Activated naive CD4-positive, alpha-beta T cell treated with anti-CD3 and anti-CD28 coated beads for 36 hours (primary cell): Measurements from ENCODE around the gene HBEGF. TPM values are rescaled to one million over a fixed set of nuclear protein-coding genes. Genes with fewer than 3 reads are reported as not detected.

Experiments used
- CTCF ChIA-PET: fragments of 350-600 bp; sonication (Branson Sonifier 250); formaldehyde crosslinking; loops from one replicate; lab custom pipeline; 2021; ENCODE audit warnings: antibody characterized with exemption; lab: Charles Lee
- DNase-seq: peaks from one replicate; pipeline ENCODE4 v3.0.0-alpha.2; 2020
- H3K27ac Mint-ChIP-seq: one replicate; pipeline ENCODE4 v1.8.0; 2021; ENCODE audit warnings: mild to moderate bottlenecking, mixed read lengths
- H3K27me3 Mint-ChIP-seq: one replicate; pipeline ENCODE4 v1.8.0; 2021; ENCODE audit warnings: low read depth, mixed read lengths
- H3K36me3 Mint-ChIP-seq: one replicate; pipeline ENCODE4 v1.8.0; 2021; ENCODE audit warnings: low read depth, mixed read lengths
- H3K4me1 Mint-ChIP-seq: one replicate; pipeline ENCODE4 v1.8.0; 2021; ENCODE audit warnings: low read depth, mixed read lengths
- H3K4me3 Mint-ChIP-seq: one replicate; pipeline ENCODE4 v1.8.0; 2021; ENCODE audit warnings: mild to moderate bottlenecking, moderate library complexity, mixed read lengths
- H3K9me3 Mint-ChIP-seq: one replicate; pipeline ENCODE4 v1.8.0; 2021; ENCODE audit warnings: mixed read lengths
- intact Hi-C: fragments of 100-400 bp; cut with micrococcal nuclease; formaldehyde crosslinking; loops from one replicate; pipeline ENCODE4 v1.15.1; 2023
- total RNA-seq, 2 experiments: library from RNA; stranded (reverse); gene quantifications; one replicate each; pipeline ENCODE4 v1.2.3, GENCODE V29; 2021

The HBEGF gene
- total RNA-seq, 2 experiments from 2014 or later = 8.7 to 9.1 TPM

GRCh38 chr5:140360101-140360500 lies 13.7 kb upstream of the HBEGF start, which contains the start of gene SLC4A9:
Gene SLC4A9 (plus strand): TSS chr5:140360194. CDS start chr5:140360237, 43 bp downstream.
- H3K9me3 Mint-ChIP-seq = no peaks in the 10 kb centered on the region
- intact Hi-C loops = no loop called here
- peaks cover 9% of the 10 kb centered on the region for H3K4me1 Mint-ChIP-seq
- peaks cover 3% of the 10 kb centered on the region for H3K27me3 Mint-ChIP-seq
- no peak within 1 kb of the TSS for H3K4me3 Mint-ChIP-seq
- no peak within 1 kb of the TSS for H3K27ac Mint-ChIP-seq
- DNase-seq = no peak
- CTCF ChIA-PET = interaction anchor here (0.7 to 8.8 kb wide), 7 partner anchors 8 to 359 kb away, joined by 3 to 127 read pairs (median 8); partner anchors contain the start of gene HBEGF
- H3K36me3 Mint-ChIP-seq = no peaks in the 10 kb centered on the region

- intact Hi-C loops = loop anchor here (5.0 kb wide), 1 partner anchor 287 kb away; no protein-coding TSS in a partner anchor
- DNase-seq = no peak
- no peaks in the 10 kb centered on the region for H3K9me3 Mint-ChIP-seq
- no peaks in the 10 kb centered on the region for H3K36me3 Mint-ChIP-seq
- CTCF ChIA-PET = interaction anchor here (0.7 to 8.8 kb wide), 14 partner anchors 8 to 361 kb away, joined by 3 to 127 read pairs (median 4); no protein-coding TSS in a partner anchor
- peaks cover 9% of the 10 kb centered on the region for H3K4me1 Mint-ChIP-seq
- H3K27ac Mint-ChIP-seq = no peak overlapping the region
- peaks cover 3% of the 10 kb centered on the region for H3K27me3 Mint-ChIP-seq
- H3K4me3 Mint-ChIP-seq = no peak overlapping the region
These were observed 12.4 kb upstream of the HBEGF start for GRCh38 chr5:140358738-140359310.

GRCh38 chr5:140357726-140358093 lies 11.3 kb upstream of the HBEGF start:
- intact Hi-C loops = loop anchor here (1.0 to 5.0 kb wide), 4 partner anchors 113 to 285 kb away; no protein-coding TSS in a partner anchor
- peak; percentile 85 for DNase-seq
- H3K27ac Mint-ChIP-seq = no peak overlapping the region
- H3K36me3 Mint-ChIP-seq = no peaks in the 10 kb centered on the region
- H3K4me3 Mint-ChIP-seq = peak overlapping the region; percentile 56
- H3K9me3 Mint-ChIP-seq = no peaks in the 10 kb centered on the region
- H3K4me1 Mint-ChIP-seq = peaks cover 8% of the 10 kb centered on the region
- H3K27me3 Mint-ChIP-seq = peaks cover 3% of the 10 kb centered on the region
- CTCF ChIA-PET = interaction anchor here (1.2 to 8.8 kb wide), 4 partner anchors 9 to 122 kb away, joined by 4 to 127 read pairs (median 8); no protein-coding TSS in a partner anchor

- no peak for DNase-seq
- CTCF ChIA-PET = interaction anchor here (0.6 to 17.3 kb wide), 2 partner anchors 105 to 116 kb away, joined by 3 to 634 read pairs; no protein-coding TSS in a partner anchor
- H3K27ac Mint-ChIP-seq = no peak overlapping the region
- intact Hi-C loops = loop anchor here (1.0 to 5.0 kb wide), 4 partner anchors 113 to 285 kb away; no protein-coding TSS in a partner anchor
- H3K36me3 Mint-ChIP-seq = no peaks in the 10 kb centered on the region
- H3K4me3 Mint-ChIP-seq = peak overlapping the region; percentile 56
- H3K4me1 Mint-ChIP-seq = peaks cover 8% of the 10 kb centered on the region
- peaks cover 3% of the 10 kb centered on the region for H3K27me3 Mint-ChIP-seq
- no peaks in the 10 kb centered on the region for H3K9me3 Mint-ChIP-seq
These were observed 10.7 kb upstream of the HBEGF start for GRCh38 chr5:140356853-140357725.

- Mint-ChIP-seq H3K4me1 (peaks cover 12% of the 10 kb centered on the region), H3K4me3 (no peak overlapping the region), H3K27me3 (peaks cover 10% of the 10 kb centered on the region), H3K27ac (no peak overlapping the region), H3K9me3 (no peaks in the 10 kb centered on the region), H3K36me3 (no peaks in the 10 kb centered on the region)
- CTCF ChIA-PET = interaction anchor here (0.6 to 17.3 kb wide), 9 partner anchors 8 to 192 kb away, joined by 3 to 634 read pairs (median 3); partner anchors contain the start of gene PFDN1
- intact Hi-C loops = loop anchor here (5.0 kb wide), 1 partner anchor 283 kb away; no protein-coding TSS in a partner anchor
- no peak for DNase-seq
These were observed 9.1 kb upstream of the HBEGF start for GRCh38 chr5:140355546-140355945.

GRCh38 chr5:140351609-140352334 lies 5.4 kb upstream of the HBEGF start:
- Mint-ChIP-seq H3K27me3 (peaks cover 9% of the 10 kb centered on the region), H3K4me1 (peaks cover 5% of the 10 kb centered on the region), H3K27ac (no peak overlapping the region), H3K9me3 (no peaks in the 10 kb centered on the region), H3K4me3 (no peak overlapping the region), H3K36me3 (no peaks in the 10 kb centered on the region)
- intact Hi-C loops = loop anchor here (1.0 kb wide), 2 partner anchors 107 to 111 kb away; no protein-coding TSS in a partner anchor
- CTCF ChIA-PET = interaction anchor here (0.6 to 17.3 kb wide), 42 partner anchors 9 to 369 kb away, joined by 3 to 634 read pairs (median 4); partner anchors contain the start of genes ANKHD1, PFDN1, SLC4A9 and ZMAT2
- DNase-seq = peak; percentile 77

GRCh38 chr5:140349244-140349643 lies 2.8 kb upstream of the HBEGF start:
- intact Hi-C loops = no loop called here
- Mint-ChIP-seq H3K4me3 (no peak overlapping the region), H3K27ac (no peak overlapping the region), H3K27me3 (peaks cover 9% of the 10 kb centered on the region), H3K36me3 (peaks cover 3% of the 10 kb centered on the region), H3K9me3 (no peaks in the 10 kb centered on the region), H3K4me1 (peaks cover 18% of the 10 kb centered on the region)
- DNase-seq = no peak
- CTCF ChIA-PET = interaction anchor here (0.6 to 17.3 kb wide), 9 partner anchors 8 to 604 kb away, joined by 3 to 634 read pairs (median 4); partner anchors contain the start of gene PFDN1

- no peak overlapping the region for H3K27ac Mint-ChIP-seq
- DNase-seq = no peak
- H3K4me1 Mint-ChIP-seq = peaks cover 29% of the 10 kb centered on the region
- intact Hi-C loops = no loop called here
- no peak overlapping the region for H3K4me3 Mint-ChIP-seq
- peaks cover 8% of the 10 kb centered on the region for H3K36me3 Mint-ChIP-seq
- peaks cover 9% of the 10 kb centered on the region for H3K27me3 Mint-ChIP-seq
- CTCF ChIA-PET = interaction anchor here (0.6 to 17.3 kb wide), 7 partner anchors 7 to 970 kb away, joined by 3 to 634 read pairs (median 5); partner anchors contain the start of gene PFDN1
- no peaks in the 10 kb centered on the region for H3K9me3 Mint-ChIP-seq
These were observed 1.7 kb upstream of the HBEGF start for GRCh38 chr5:140348104-140348503.

- peaks cover 9% of the 10 kb centered on the region for H3K27me3 Mint-ChIP-seq
- peak overlapping the region; percentile 26 for H3K4me3 Mint-ChIP-seq
- no peak for DNase-seq
- H3K9me3 Mint-ChIP-seq = no peaks in the 10 kb centered on the region
- peaks cover 12% of the 10 kb centered on the region for H3K36me3 Mint-ChIP-seq
- H3K4me1 Mint-ChIP-seq = peaks cover 36% of the 10 kb centered on the region
- H3K27ac Mint-ChIP-seq = no peak overlapping the region
- CTCF ChIA-PET = interaction anchor here (0.8 to 17.3 kb wide), 14 partner anchors 8 to 173 kb away, joined by 3 to 634 read pairs (median 6); partner anchors contain the start of gene PFDN1
- intact Hi-C loops = no loop called here
These were observed 957 bp upstream of the HBEGF start for GRCh38 chr5:140347360-140347759.

- peak; percentile 23 for DNase-seq
- intact Hi-C loops = loop anchor here (1.0 to 2.0 kb wide), 3 partner anchors 55 to 171 kb away; partner anchors contain the start of genes ANKHD1 and CYSTM1
- Mint-ChIP-seq H3K27ac (no peak overlapping the region), H3K36me3 (peaks cover 24% of the 10 kb centered on the region), H3K4me3 (peak overlapping the region; percentile 75), H3K4me1 (peaks cover 44% of the 10 kb centered on the region), H3K27me3 (peaks cover 5% of the 10 kb centered on the region), H3K9me3 (no peaks in the 10 kb centered on the region)
- CTCF ChIA-PET = interaction anchor here (0.7 to 17.3 kb wide), 10 partner anchors 10 to 105 kb away, joined by 3 to 634 read pairs (median 7); partner anchors contain the start of genes PFDN1 and SLC4A9
These were observed 470 bp downstream of the HBEGF start for GRCh38 chr5:140345919-140346347.
